MM.1S (cell line): Measurements from ENCODE around the gene MRTFA.
"Not testable (repeated sequence)": the region's sequence is repeated elsewhere in the genome, so short reads cannot be mapped to it uniquely, and the experiment has no call there.

Experiments
- DNase-seq: peaks from one replicate; pipeline ENCODE4 v3.0.0-alpha.2; 2015
- H2AFZ ChIP-seq: fragments of 300-600 bp; sonication (generic); 2 replicates; pipeline ENCODE4 v1.6.0; 2016; ENCODE audit warnings: antibody characterized with exemption, low read length
- H3F3A ChIP-seq: fragments of 300-600 bp; sonication (generic); 2 replicates; pipeline ENCODE4 v1.6.1; 2016; ENCODE audit warnings: mild to moderate bottlenecking, antibody characterized with exemption, low read length, moderate library complexity, mixed read lengths; ENCODE audit not compliant: insufficient read depth
- H3K27ac ChIP-seq: fragments of 300-600 bp; sonication (generic); 2 replicates; pipeline ENCODE4 v1.5.1; 2016; ENCODE audit warnings: mild to moderate bottlenecking, low read length
- H3K27me3 ChIP-seq: fragments of 300-600 bp; sonication (generic); replicated peaks from 2 replicates; pipeline ENCODE4 v1.6.0; 2016; ENCODE audit warnings: low read length; ENCODE audit not compliant: insufficient read depth
- H3K36me3 ChIP-seq: fragments of 300-600 bp; sonication (generic); replicated peaks from 2 replicates; pipeline ENCODE4 v1.6.1; 2016; ENCODE audit warnings: mild to moderate bottlenecking, low read length, mixed read lengths; ENCODE audit not compliant: insufficient read depth
- H3K4me1 ChIP-seq: fragments of 300-600 bp; sonication (generic); 2 replicates; pipeline ENCODE4 v1.6.1; 2016; ENCODE audit warnings: low read length, mixed read lengths
- H3K4me2 ChIP-seq: fragments of 300-600 bp; sonication (generic); 2 replicates; pipeline ENCODE4 v1.6.0; 2016; ENCODE audit warnings: low read depth, low read length
- H3K4me3 ChIP-seq: fragments of 300-600 bp; sonication (generic); 2 replicates; pipeline ENCODE4 v1.5.1; 2016; ENCODE audit warnings: low read length, mixed read lengths
- H3K79me2 ChIP-seq: fragments of 300-600 bp; sonication (generic); 2 replicates; pipeline ENCODE4 v1.6.1; 2016; ENCODE audit warnings: mixed run types, low read length, mixed read lengths
- H3K9ac ChIP-seq: fragments of 300-600 bp; sonication (generic); 2 replicates; pipeline ENCODE4 v1.6.1; 2016; ENCODE audit warnings: low read length, mixed read lengths
- H3K9me2 ChIP-seq: fragments of 300-600 bp; sonication (generic); replicated peaks from 2 replicates; pipeline ENCODE4 v1.6.1; 2016; ENCODE audit warnings: mild to moderate bottlenecking, low read length, mixed read lengths; ENCODE audit not compliant: insufficient read depth
- H3K9me3 ChIP-seq: fragments of 300-600 bp; sonication (generic); replicated peaks from 2 replicates; pipeline ENCODE4 v1.6.1; 2016; ENCODE audit warnings: mild to moderate bottlenecking, low read length, mixed read lengths; ENCODE audit not compliant: insufficient read depth
- H4K20me1 ChIP-seq: fragments of 300-600 bp; sonication (generic); 2 replicates; pipeline ENCODE4 v1.6.1; 2016; ENCODE audit warnings: mild to moderate bottlenecking, low read length, moderate library complexity, mixed read lengths; ENCODE audit not compliant: insufficient read depth
- CTCF ChIP-seq: fragments of 300-600 bp; sonication (generic); IDR thresholded peaks from 2 replicates; pipeline ENCODE4 v1.5.1; 2016; ENCODE audit warnings: antibody characterized with exemption, low read length, mixed read lengths
- EZH2 ChIP-seq: fragments of 300-600 bp; sonication (generic); optimal IDR thresholded peaks from 2 replicates; pipeline ENCODE3; 2017; ENCODE audit warnings: low read depth, mild to moderate bottlenecking, antibody characterized with exemption, low read length, mixed read lengths
- EZH2phosphoT487 ChIP-seq: fragments of 300-600 bp; sonication (generic); IDR thresholded peaks from 2 replicates; pipeline ENCODE4 v1.6.1; 2018; ENCODE audit warnings: antibody characterized with exemption, low read length

Gene MRTFA

GRCh38 chr22:40603088-40603605, 33.4 kb downstream of the MRTFA start:
- Histone ChIP-seq H3K79me2 (peaks cover 83% of the 10 kb centered on the region), H3K9me3 (no peaks in the 10 kb centered on the region), H4K20me1 (no peaks in the 10 kb centered on the region; the same call in 1 of the 2 replicates), H3F3A (no peaks in the 10 kb centered on the region), H2AFZ (no peak overlapping the region), H3K27me3 (no peaks in the 10 kb centered on the region), H3K4me1 (peaks cover 4% of the 10 kb centered on the region; the same call in 1 of the 2 replicates), H3K4me3 (no peak overlapping the region), H3K27ac (no peak overlapping the region), H3K4me2 (no peak overlapping the region), H3K9me2 (no peaks in the 10 kb centered on the region), H3K36me3 (no peaks in the 10 kb centered on the region), H3K9ac (no peak overlapping the region)
- no peak for DNase-seq
- TF ChIP-seq EZH2 = no peak
- TF ChIP-seq EZH2phosphoT487 = no peak
- TF ChIP-seq CTCF = no peak

- H3K9me3 ChIP-seq = no peaks in the 10 kb centered on the region
- H3K4me1 ChIP-seq = peaks cover 4% of the 10 kb centered on the region; the same call in 1 of the 2 replicates
- no peak overlapping the region for H3K4me2 ChIP-seq
- H3K79me2 ChIP-seq = peaks cover 83% of the 10 kb centered on the region
- no peaks in the 10 kb centered on the region for H3K27me3 ChIP-seq
- no peak overlapping the region for H3K27ac ChIP-seq
- H2AFZ ChIP-seq = no peak overlapping the region
- no peak overlapping the region for H3K9ac ChIP-seq
- H4K20me1 ChIP-seq = no peaks in the 10 kb centered on the region; the same call in 1 of the 2 replicates
- no peak overlapping the region for H3K4me3 ChIP-seq
- no peak for DNase-seq
- no peaks in the 10 kb centered on the region for H3K36me3 ChIP-seq
- no peaks in the 10 kb centered on the region for H3K9me2 ChIP-seq
- TF ChIP-seq EZH2 (no peak), CTCF (no peak), EZH2phosphoT487 (no peak)
- no peaks in the 10 kb centered on the region for H3F3A ChIP-seq
Measured at GRCh38 chr22:40602231-40602630, 34.3 kb downstream of the MRTFA start.

DNA sequence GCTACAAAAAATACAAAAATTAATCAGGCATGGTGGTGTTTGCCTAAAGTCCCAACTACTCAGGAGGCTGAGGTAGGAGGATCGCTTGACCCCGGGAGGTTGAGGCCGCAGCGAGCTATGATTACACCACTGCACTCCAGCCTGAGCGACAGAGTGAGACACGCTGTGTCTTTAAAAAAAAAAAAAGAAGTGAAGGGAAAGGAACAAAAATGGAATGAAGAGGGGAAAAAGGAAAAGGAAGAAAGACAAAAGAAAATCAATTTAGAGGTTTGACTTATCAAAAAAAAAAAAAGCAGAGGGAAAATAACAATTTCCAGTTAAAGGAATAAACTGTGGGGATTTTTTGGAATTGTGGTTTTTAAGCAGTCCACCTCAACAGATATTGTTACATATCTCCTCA, 36.8 kb downstream of the MRTFA start:
- Histone ChIP-seq H4K20me1 (no peaks in the 10 kb centered on the region; the same call in 1 of the 2 replicates), H3K4me3 (no peak overlapping the region), H3K4me1 (peaks cover 4% of the 10 kb centered on the region; the same call in 1 of the 2 replicates)

GRCh38 chr22:40598712-40599111, 37.8 kb downstream of the MRTFA start:
- not testable (repeated sequence) for H3K9ac ChIP-seq, H3K27ac ChIP-seq, H3K9me2 ChIP-seq, H3K27me3 ChIP-seq, H2AFZ ChIP-seq, H4K20me1 ChIP-seq, H3K4me2 ChIP-seq, H3K9me3 ChIP-seq, H3K36me3 ChIP-seq, H3F3A ChIP-seq, DNase-seq, H3K4me3 ChIP-seq
- Histone ChIP-seq H3K79me2 (peaks cover 85% of the 10 kb centered on the region), H3K4me1 (peaks cover 14% of the 10 kb centered on the region; the same call in 1 of the 2 replicates)

More for the DNA sequence above, 36.8 kb downstream of the MRTFA start:
- no peak for TF ChIP-seq CTCF
- TF ChIP-seq EZH2phosphoT487 = no peak
- TF ChIP-seq EZH2 = no peak
- DNase-seq = no peak
- Histone ChIP-seq H3K9me2 (no peaks in the 10 kb centered on the region), H3K36me3 (no peaks in the 10 kb centered on the region), H3K9ac (no peak overlapping the region), H3K27ac (no peak overlapping the region), H3F3A (no peaks in the 10 kb centered on the region), H3K9me3 (no peaks in the 10 kb centered on the region), H3K4me2 (no peak overlapping the region), H3K27me3 (no peaks in the 10 kb centered on the region), H2AFZ (no peak overlapping the region), H3K79me2 (peaks cover 83% of the 10 kb centered on the region)
